ENCODE results near the gene SLC15A4.

SLC15A4 gene

GRCh38 chr12:128791395-128792322 is 32.1 kb downstream of the SLC15A4 start:
- no peak for DNase-seq

GRCh38 chr12:128790653-128791373 is 32.9 kb downstream of the SLC15A4 start:
- DNase-seq: no peak

- DNase-seq: no peak
Measured at GRCh38 chr12:128790221-128790620, 33.5 kb downstream of the SLC15A4 start.

GRCh38 chr12:128789356-128789929 is 34.3 kb downstream of the SLC15A4 start:
- no peak for DNase-seq

GRCh38 chr12:128787827-128788226 is 35.9 kb downstream of the SLC15A4 start:
- no peak for DNase-seq

GRCh38 chr12:128786741-128787391 is 36.9 kb downstream of the SLC15A4 start:
- DNase-seq: no peak

GRCh38 chr12:128784030-128784760 is 39.6 kb downstream of the SLC15A4 start:
- no peak for DNase-seq

- peak; percentile 28 to 42 for DNase-seq
Measured at GRCh38 chr12:128783129-128783574, 40.6 kb downstream of the SLC15A4 start.

GRCh38 chr12:128779901-128780300 is 43.9 kb downstream of the SLC15A4 start:
- no peak for DNase-seq

GRCh38 chr12:128772249-128772648 is 51.5 kb downstream of the SLC15A4 start:
- DNase-seq: no peak

- DNase-seq: no peak
Measured at GRCh38 chr12:128771681-128772080, 52.1 kb downstream of the SLC15A4 start.

- no peak for DNase-seq
Measured at GRCh38 chr12:128767518-128767917, 56.2 kb downstream of the SLC15A4 start.

GRCh38 chr12:128766738-128767501 is 56.8 kb downstream of the SLC15A4 start:
- DNase-seq: no peak

GRCh38 chr12:128763395-128763794 is 60.4 kb downstream of the SLC15A4 start:
- no peak for DNase-seq

- no peak for DNase-seq
Measured at GRCh38 chr12:128761379-128761790, 62.4 kb downstream of the SLC15A4 start.

GRCh38 chr12:128755566-128755965 is 68.2 kb downstream of the SLC15A4 start:
- DNase-seq: no peak

GRCh38 chr12:128754275-128754674 is 69.5 kb downstream of the SLC15A4 start:
- DNase-seq: no peak

GRCh38 chr12:128753438-128753837 is 70.3 kb downstream of the SLC15A4 start:
- no peak for DNase-seq

GRCh38 chr12:128752386-128752785 is 71.4 kb downstream of the SLC15A4 start:
- no peak for DNase-seq

- no peak for DNase-seq
Measured at GRCh38 chr12:128747441-128747840, 76.3 kb downstream of the SLC15A4 start.

Measured in activated CD4-positive, alpha-beta T cell treated with anti-CD3 and anti-CD28 coated beads, Interleukin-2, amount 50 U/mL, for 48 hours (primary cell).